Astrocyte of the hippocampus (primary cell): ENCODE results near the gene CIC.
A peak's percentile ranks its signal among the peaks of the same experiment; 100 is the strongest.

Experiments
- DNase-seq: peaks from one replicate; pipeline ENCODE4 v3.0.0; 2011; ENCODE audit warnings: low read depth, low spot score

The CIC gene

DNA sequence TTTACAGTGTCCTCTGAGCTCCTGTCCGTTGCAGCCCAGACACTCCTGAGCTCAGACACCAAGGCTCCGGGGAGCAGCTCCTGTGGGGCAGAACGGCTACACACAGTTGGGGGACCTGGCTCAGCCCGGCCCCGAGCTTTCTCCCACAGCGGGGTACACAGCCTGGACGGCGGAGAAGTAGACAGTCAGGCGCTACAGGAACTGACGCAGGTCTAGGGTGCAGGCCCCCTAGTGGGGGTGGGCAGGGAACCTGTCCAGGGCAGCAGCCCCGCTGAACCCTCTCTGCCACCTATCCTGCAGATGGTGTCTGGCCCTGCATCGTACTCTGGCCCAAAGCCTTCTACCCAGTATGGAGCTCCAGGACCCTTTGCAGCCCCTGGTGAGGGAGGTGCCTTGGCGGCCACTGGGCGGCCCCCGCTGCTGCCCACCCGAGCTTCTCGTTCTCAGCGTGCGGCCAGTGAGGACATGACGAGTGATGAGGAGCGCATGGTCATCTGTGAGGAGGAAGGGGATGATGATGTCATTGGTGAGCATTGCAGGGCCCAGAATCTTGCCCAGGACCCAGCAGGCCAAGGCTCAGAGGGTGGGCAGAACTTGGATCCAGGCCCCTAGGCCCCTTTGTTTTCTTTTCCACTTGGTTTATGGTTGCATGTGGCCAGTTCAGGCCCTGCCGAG is 20.0 kb downstream of the CIC start:
- no peak for DNase-seq

DNA sequence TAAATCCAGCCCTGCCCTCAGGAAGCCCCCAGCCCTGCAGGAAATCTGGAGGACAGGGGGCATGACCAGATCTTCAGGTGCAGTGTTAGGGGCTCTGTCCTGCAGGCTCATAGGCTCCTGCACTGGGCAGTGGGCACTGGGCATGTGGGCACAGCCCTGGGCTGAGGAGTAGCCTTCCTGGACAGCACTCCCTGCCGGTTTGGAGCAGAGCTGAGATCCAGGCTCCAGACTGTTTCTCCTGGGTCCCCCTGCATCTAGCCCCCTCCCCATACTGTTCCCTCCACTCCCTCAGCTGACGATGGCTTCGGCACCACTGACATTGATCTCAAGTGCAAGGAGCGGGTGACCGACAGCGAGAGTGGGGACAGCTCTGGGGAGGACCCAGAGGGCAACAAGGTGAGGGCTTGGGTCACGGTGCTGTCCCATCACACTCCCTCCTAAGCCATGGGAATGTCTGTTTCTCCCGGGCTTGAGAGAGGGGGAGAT is 20.5 kb downstream of the CIC start:
- no peak for DNase-seq

DNA sequence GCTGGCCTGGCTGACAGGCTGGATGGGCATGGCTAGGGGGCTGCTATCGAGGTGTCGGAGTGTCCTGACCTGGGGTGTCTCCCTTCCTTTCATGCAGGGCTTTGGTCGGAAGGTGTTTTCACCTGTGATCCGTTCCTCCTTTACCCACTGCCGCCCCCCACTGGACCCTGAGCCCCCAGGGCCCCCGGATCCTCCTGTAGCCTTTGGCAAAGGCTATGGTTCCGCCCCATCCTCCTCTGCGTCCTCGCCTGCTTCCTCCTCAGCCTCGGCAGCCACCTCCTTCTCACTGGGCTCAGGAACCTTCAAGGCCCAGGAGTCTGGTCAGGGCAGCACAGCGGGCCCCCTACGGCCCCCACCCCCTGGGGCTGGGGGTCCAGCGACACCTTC is 21.1 kb downstream of the CIC start:
- no peak for DNase-seq

DNA sequence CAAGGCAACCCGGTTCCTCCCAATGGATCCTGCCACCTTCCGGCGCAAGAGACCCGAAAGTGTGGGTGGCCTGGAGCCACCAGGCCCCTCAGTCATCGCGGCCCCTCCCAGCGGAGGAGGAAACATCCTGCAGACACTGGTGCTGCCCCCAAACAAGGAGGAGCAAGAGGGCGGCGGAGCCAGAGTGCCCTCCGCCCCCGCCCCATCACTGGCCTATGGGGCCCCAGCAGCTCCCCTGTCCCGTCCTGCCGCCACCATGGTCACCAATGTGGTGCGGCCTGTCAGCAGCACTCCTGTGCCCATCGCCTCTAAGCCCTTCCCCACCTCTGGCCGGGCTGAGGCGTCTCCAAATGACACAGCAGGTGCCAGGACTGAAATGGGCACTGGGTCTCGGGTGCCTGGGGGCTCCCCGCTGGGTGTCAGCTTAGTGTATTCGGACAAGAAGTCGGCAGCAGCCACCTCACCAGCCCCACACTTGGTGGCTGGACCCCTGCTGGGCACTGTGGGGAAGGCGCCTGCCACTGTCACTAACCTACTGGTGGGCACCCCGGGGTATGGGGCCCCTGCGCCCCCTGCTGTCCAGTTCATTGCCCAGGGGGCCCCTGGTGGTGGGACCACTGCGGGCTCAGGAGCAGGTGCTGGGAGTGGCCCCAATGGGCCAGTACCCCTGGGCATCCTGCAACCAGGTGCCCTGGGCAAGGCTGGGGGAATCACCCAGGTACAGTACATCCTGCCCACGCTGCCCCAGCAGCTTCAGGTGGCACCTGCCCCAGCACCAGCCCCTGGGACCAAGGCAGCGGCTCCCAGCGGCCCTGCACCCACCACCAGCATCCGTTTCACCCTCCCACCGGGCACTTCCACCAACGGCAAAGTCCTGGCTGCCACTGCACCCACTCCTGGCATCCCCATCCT is 21.7 kb downstream of the CIC start:
- DNase-seq: no peak

DNA sequence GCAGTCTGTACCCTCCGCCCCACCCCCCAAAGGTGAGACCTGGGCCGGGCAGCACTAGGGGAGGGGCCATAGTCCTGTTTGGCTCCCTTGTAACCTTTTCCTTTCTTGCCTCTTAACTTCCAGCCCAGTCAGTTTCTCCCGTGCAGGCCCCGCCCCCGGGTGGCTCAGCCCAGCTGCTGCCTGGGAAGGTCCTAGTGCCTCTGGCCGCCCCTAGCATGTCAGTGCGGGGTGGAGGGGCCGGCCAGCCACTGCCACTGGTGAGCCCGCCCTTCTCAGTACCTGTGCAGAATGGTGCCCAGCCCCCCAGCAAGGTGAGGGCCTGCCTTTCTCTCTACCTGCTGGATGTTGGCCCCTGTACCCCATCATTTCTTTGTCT is 22.4 kb downstream of the CIC start:
- no peak for DNase-seq

DNA sequence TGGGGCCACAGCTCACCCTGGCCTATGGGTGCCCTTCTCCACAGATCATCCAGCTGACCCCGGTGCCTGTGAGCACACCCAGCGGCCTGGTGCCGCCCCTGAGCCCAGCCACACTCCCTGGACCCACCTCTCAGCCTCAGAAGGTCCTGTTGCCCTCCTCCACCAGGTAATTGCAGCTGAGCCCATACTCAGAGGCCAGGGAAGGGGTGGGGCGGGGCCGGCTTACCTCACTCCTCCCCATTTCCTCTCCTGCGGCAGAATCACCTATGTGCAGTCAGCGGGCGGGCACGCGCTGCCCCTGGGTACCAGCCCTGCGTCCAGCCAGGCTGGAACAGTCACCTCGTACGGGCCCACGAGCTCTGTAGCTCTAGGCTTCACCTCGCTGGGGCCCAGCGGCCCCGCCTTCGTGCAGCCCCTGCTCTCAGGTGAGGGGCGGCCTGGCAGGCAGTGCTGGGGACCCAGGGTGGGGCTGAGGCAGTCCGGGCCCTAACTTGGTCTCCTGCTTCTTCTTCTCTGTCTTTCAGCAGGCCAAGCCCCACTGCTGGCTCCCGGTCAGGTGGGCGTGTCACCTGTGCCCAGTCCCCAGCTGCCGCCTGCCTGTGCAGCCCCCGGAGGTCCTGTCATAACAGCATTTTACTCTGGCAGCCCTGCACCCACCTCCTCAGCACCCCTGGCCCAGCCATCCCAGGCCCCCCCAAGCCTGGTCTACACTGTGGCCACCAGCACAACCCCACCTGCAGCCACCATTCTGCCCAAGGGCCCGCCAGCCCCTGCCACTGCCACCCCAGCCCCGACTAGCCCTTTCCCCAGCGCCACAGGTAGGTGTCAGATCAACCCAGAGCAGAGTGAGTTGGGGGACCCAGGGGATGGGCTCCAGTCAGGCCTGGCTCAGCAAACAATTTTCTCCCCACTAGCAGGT is 23.2 kb downstream of the CIC start:
- no peak for DNase-seq

DNA sequence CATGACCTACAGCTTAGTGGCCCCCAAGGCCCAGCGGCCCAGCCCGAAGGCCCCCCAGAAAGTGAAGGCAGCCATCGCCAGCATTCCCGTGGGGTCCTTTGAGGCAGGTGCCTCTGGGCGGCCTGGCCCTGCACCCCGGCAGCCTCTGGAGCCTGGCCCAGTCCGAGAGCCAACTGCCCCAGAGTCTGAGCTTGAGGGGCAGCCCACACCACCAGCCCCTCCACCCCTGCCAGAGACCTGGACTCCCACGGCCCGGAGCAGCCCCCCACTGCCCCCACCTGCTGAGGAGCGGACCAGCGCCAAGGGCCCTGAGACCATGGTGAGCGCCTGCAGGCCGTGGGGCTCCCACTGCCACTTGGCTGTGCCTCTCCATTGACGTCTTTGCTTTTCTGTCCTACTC is 23.9 kb downstream of the CIC start:
- DNase-seq: no peak

DNA sequence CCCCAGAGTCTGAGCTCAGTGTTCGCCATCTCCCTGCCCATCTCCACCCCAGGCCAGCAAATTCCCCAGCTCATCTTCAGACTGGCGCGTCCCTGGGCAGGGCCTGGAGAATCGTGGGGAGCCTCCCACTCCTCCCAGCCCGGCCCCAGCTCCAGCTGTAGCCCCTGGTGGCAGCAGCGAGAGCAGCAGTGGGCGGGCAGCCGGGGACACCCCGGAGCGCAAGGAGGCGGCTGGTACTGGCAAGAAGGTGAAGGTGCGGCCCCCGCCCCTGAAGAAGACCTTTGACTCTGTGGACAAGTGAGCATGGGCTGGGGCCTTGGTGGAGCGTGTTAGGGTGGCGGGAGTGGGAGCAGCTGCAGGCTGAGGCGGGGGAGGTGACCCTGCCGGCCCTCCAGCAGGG is 24.5 kb downstream of the CIC start:
- no peak for DNase-seq

DNA sequence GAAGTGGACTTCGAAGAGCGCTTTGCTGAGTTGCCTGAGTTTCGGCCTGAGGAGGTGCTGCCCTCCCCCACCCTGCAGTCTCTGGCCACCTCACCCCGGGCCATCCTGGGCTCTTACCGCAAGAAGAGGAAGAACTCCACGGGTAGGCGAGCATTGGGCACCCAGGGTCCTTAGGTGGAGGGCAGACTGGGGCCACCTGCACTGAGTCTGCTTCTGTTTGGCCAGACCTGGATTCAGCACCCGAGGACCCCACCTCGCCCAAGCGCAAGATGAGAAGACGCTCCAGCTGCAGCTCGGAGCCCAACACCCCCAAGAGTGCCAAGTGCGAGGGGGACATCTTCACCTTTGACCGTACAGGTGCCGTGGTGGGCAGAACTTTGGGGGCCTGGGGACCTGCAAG is 24.9 kb downstream of the CIC start:
- no peak for DNase-seq

DNA sequence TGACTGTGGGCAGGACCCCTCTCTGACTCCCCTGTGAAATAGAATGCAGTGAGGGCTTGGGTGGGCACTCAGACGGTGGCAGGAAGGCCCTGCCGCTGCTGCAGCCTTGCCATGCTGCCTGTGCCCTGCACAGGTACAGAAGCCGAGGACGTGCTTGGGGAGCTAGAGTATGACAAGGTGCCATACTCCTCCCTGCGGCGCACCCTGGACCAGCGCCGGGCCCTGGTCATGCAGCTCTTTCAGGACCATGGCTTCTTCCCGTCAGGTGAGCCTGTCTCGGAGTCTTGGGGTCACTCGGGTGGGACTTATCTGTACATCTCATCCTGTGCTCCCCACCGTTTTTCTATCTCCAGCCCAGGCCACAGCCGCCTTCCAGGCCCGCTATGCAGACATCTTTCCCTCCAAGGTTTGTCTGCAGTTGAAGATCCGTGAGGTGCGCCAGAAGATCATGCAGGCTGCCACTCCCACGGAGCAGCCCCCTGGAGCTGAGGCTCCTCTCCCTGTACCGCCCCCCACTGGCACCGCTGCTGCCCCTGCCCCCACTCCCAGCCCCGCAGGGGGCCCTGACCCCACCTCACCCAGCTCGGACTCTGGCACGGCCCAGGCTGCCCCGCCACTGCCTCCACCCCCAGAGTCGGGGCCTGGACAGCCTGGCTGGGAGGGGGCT is 25.6 kb downstream of the CIC start:
- no peak for DNase-seq

DNA sequence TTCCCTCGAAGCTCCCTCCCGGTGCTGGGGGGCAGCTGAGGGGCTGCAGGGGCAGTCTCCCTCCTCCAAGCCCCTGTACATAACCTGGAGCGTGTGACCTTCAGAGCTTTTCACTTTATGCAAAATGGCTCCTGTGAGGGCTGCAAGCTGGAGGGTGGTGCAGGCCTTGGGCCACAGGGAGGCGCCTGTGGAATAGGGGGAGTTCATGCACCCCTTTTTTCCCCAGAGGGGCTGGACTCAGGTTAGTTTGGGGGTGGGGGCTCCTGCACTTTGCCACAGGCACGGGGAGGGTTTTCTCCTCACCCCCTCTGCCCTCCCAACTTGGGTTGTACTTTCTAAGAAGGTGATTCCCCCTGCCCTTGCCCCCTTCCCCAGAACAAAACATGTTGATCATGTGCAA is 26.3 kb downstream of the CIC start:
- DNase-seq: no peak

DNA sequence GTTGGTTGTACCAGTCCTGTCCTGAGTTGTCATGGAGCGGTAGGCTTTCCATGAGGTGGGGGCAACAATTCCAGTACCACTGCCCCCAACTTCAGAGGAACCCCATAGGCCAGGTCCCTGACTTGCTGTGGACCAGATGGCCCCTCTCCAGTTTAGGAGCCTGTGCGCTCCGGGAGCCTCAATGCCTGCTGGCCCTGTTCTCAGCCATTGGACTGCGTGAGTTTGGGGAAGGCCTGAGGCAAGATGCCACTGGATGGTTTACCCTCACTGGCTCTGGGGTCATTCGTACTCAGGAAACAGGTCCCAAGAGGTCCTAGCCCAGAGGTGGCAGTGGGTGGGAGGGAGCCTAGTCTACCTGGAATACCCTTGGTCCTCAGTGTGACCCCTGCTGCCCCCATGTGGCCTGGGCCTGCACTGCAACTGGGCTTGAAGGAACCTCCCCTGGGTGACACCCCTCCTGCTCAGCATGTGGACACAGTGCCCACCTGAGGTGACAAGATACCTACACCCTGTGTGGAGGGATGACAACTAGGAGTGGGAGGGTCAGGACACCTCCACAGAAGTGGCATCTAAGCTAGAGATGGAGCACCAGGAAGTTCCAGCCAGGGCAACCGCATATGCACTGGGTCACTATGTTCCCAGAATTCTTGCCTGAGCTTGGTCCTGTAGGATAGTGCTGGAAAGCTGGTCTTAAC is 26.9 kb downstream of the CIC start:
- DNase-seq: peak; percentile 81

DNA sequence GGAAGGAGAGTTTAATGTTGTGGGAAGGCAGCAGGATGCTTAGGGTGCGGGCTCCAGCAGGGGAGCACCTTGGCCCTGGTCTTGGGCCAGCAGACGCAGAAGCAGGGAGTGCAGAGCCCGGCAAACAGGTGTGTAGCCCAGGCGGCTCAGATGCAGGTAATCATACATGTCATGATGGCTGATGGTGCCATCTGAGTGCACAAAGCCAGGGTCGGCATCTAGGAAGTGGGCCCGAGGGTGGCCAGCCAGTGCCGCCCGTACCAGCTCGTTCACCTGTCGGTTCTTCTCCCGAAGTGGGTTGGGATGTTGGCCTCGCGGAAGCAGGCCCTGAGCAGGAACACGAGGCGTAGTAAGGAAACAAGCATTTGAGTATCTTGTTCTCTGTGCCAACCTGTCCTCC is 28.0 kb downstream of the CIC start:
- DNase-seq: no peak

DNA sequence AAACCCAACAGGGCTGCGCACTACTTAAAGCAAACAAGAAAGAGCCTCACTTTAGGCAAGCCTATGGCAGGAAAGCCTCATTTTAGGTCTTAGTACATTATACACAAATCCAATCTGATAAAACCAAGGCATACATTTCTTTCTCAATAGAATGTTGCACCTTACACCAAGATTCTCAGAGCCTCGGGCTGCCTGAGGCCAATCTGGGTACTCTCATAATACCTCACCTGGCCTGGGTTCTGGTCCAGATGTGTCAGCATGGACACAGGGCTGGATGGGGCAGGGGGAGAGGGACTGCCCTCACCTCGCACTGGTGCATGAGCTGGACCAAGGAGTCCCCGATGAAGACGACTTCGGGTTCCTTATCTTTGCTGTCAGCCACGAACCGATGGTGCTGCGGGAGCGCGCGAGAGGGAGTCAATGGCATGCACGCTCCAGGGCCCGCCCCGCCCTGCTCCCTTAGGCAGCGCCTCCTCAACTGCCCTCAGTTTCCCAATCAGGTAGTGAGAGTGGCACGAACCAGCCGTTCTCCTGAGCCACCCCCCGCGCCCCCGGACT is 32.7 kb downstream of the CIC start, which contains the start of gene PRR19:
PRR19 (plus strand) TSS at position 487 of the 558 bp plus-strand sequence. CDS start 7,453 bp downstream, outside the sequence.
- DNase-seq: no peak

DNA sequence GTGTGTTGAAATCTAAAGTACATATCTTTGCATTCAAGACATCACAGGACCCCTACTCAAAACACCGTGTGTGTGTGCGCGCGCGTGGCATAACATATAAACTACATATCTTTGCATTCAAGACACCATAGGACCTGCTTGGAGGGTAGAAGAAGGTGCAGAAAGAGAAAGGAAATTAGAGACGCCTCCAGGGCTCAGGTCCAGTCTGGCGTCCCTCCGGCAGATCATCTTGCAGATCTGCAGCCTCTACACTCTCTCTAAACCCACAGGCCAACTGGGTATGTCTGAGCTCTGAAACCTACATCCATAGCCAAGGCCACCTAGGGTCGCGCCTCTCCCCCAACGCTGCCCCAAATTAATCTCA is 34.0 kb downstream of the CIC start:
- DNase-seq: no peak

DNA sequence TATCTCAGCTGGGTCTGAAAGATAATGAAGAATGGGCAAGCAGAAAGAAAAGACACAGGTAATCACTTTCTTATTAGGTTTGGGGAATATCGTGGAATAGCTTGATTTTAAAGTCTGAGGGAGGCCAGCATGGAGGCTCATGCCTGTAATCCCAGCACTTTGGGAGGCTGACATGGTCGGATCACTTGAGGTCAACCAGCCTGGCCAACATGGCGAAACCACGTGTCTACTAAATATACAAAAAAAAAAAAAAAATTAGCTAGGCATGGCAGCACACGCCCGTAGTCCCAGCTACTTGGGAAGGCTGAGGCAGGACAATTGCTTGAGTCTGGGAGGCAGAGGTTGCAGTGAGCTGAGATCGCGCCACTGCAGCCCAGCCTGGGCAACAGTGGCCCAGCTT is 34.8 kb downstream of the CIC start:
- DNase-seq: no peak

DNA sequence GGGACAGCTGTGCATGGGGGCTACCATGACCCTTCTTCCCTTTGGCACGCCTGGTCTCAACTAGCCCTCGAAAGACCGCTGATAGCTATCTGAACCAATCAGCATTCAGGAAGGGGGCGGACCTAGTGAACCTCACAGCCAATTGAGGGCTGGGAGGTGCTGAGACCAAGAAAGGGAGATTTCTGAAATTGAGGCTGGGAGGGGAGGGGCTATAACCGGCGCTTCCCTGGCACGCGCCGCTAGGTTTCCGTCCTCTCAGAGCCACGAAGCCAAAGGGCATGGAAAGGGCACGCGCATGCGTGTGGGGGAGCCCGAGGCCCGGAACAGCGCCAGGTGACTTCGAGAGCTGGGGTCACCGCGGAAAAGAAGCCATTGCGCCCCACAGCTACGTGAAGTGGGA is 37.6 kb downstream of the CIC start:
- DNase-seq: no peak

DNA sequence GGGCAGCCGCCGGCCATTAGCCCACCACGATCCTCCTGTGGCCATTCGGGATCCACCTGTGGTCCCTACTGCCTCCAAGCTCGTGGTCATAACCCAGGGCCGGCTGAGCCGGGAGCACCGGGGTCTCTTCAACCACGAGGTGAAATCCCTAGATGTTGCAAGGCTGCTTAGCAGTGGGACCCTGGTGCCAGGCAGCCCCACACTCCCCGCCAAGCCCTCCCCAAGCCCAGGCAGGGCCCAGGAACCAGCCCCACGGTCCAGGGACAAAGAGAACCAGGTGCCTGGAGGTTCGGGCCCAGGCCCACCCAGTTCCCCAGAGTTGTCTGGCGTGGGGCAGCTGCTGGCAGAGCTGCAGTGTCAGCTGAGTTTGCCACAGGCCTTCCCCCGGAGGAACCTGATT is 40.6 kb downstream of the CIC start:
- no peak for DNase-seq

DNA sequence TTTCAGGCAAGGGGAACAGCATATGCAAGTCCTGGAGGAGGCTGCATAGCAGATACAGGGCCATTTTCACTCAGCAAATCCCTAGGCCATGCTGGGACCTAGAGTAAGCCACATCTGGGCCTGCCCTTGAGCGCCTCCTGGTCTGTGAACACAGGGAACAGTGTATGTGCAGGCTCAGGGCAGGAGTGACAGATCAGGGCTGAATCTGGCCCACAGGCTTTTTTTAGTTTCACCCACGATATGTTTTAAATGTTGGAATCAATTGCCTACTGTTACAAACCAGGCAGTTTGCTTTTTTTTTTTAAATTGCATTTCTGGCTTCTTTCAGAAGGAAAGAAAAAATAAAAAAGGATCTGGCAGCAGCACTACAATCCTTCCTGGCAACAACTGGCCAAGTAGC is 42.6 kb downstream of the CIC start:
- no peak for DNase-seq

DNA sequence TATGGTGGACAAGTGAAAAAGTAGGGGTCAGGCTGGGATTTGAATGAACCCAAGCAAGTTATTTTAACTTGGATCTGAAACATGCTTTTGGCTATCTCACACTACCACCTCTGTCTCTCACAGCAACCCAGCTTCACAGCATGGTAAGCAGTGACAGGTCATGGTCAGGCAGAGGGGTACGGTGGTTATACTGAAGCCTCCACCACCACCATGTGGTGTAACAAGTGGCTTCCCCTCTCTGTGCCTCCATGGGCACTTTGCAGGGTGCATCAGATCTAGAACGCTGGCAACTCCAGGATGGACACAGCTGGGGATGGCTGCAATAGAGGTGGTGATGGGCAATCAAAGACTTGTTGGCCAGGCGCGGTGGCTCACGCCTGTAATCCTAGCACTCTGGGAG is 43.3 kb downstream of the CIC start:
- DNase-seq: no peak
